Lower lobe of right lung (tissue), 2 donors: ENCODE results near the gene CHGA. TPM values are rescaled to one million over a fixed set of nuclear protein-coding genes. Genes with fewer than 3 reads are reported as not detected.

Experiments used
- ATAC-seq, 2 donors: fragments of 200-7000 bp; cut with Tn5 transposase; one replicate each; pipeline ENCODE4 v1.9.1; 2020 to 2022; ENCODE audit warnings: mild to moderate bottlenecking in 2 of 2, moderate library complexity in 2 of 2
- DNase-seq: peaks from one replicate; pipeline ENCODE4 v3.0.0-alpha.2; 2020
- H3K27ac ChIP-seq: fragments of 200-600 bp; one replicate; pipeline ENCODE4 v1.8.0; 2022
- H3K27me3 ChIP-seq: fragments of 200-600 bp; one replicate; pipeline ENCODE4 v1.8.0; 2022; ENCODE audit warnings: low read depth
- H3K36me3 ChIP-seq: fragments of 200-600 bp; one replicate; pipeline ENCODE4 v1.8.0; 2022; ENCODE audit warnings: mild to moderate bottlenecking
- H3K4me1 ChIP-seq: fragments of 200-600 bp; one replicate; pipeline ENCODE4 v1.8.0; 2022
- H3K4me3 ChIP-seq: fragments of 200-600 bp; one replicate; pipeline ENCODE4 v1.8.0; 2022; ENCODE audit warnings: mild to moderate bottlenecking
- H3K9me3 ChIP-seq: fragments of 200-600 bp; one replicate; pipeline ENCODE4 v1.8.0; 2022
- CTCF ChIP-seq: fragments of 200-600 bp; IDR thresholded peaks from one replicate; pipeline ENCODE4 v1.8.0; 2022; ENCODE audit warnings: antibody characterized with exemption, mild to moderate bottlenecking
- intact Hi-C: fragments of 100-400 bp; cut with DNase I; formaldehyde crosslinking; loops from one replicate; pipeline ENCODE4 v1.11.0; 2022
- total RNA-seq: library from RNA; stranded (reverse); fragmentation: NEBNext Ultra II Directional; extraction: Animal tissue kit (Norgen Biotek cat#: 25700); gene quantifications from one replicate; pipeline ENCODE4 v1.2.1, GENCODE V29; 2021
- donor health status: DM: no; HTN: yes; CAD: no; lungs with severe emphysema.

The CHGA gene
- total RNA-seq, 1 donor from 2014 or later, result 0.71 TPM

- no peak for TF ChIP-seq CTCF
- peak; percentile 37 for DNase-seq
- Histone ChIP-seq H3K4me3 (no peak overlapping the region), H3K27ac (no peak overlapping the region), H3K27me3 (no peaks in the 10 kb centered on the region), H3K4me1 (peaks cover 15% of the 10 kb centered on the region), H3K9me3 (no peaks in the 10 kb centered on the region), H3K36me3 (no peaks in the 10 kb centered on the region)
- intact Hi-C loops, result no loop called here
- ATAC-seq, result no peak
Observed at GRCh38 chr14:92969430-92969829, 46.5 kb downstream of the CHGA start.

GRCh38 chr14:92969871-92970270, 46.9 kb downstream of the CHGA start:
- intact Hi-C loops, result no loop called here
- Histone ChIP-seq H3K27ac (no peak overlapping the region), H3K9me3 (no peaks in the 10 kb centered on the region), H3K4me1 (peaks cover 17% of the 10 kb centered on the region), H3K4me3 (no peak overlapping the region), H3K27me3 (no peaks in the 10 kb centered on the region), H3K36me3 (no peaks in the 10 kb centered on the region)
- DNase-seq (peak; percentile 52), ATAC-seq (no peak)
- TF ChIP-seq CTCF, result no peak

GRCh38 chr14:92970271-92970670, 47.3 kb downstream of the CHGA start:
- no peak overlapping the region for H3K27ac ChIP-seq
- intact Hi-C loops, result no loop called here

DNA sequence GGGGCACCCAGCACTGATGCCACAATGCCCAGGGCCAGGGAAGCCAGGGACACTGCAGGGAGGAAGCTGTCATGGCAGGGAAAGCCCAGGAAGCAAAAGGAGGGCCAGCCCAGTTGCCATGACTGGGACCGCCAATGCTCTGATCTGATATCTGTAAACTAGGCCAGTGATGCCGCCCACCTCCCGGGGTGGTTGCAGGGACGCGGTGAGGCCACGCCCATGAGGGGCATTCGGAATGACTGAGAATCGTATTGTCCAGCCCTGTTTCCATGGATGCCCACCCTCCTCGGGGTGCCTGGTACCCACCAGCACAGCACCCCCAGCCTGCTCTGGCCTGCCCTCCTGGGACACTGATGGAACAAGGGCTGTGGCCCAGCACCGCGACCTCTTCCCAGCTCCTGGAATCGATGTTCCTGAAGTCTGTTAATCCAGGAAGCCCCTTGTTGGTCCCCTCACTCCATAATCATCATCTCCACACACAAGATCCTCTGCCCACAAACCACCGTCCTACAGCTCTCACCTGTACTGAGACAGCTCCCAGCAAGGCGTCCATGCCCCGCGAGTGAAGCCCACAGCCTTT, 48.7 kb downstream of the CHGA start:
- Histone ChIP-seq H3K27ac (no peak overlapping the region), H3K4me1 (peaks cover 17% of the 10 kb centered on the region), H3K4me3 (no peak overlapping the region), H3K36me3 (peaks cover 3% of the 10 kb centered on the region), H3K27me3 (no peaks in the 10 kb centered on the region), H3K9me3 (peaks cover 9% of the 10 kb centered on the region)
- TF ChIP-seq CTCF, result no peak
- no peak for ATAC-seq
- intact Hi-C loops, result no loop called here
- peak; percentile 36 for DNase-seq

More at GRCh38 chr14:92970271-92970670, 47.3 kb downstream of the CHGA start:
- Histone ChIP-seq H3K4me1 (peaks cover 17% of the 10 kb centered on the region), H3K36me3 (no peaks in the 10 kb centered on the region), H3K27me3 (no peaks in the 10 kb centered on the region), H3K4me3 (no peak overlapping the region), H3K9me3 (no peaks in the 10 kb centered on the region)
- ATAC-seq, result no peak
- TF ChIP-seq CTCF, result no peak
- DNase-seq, result peak; percentile 28

DNA sequence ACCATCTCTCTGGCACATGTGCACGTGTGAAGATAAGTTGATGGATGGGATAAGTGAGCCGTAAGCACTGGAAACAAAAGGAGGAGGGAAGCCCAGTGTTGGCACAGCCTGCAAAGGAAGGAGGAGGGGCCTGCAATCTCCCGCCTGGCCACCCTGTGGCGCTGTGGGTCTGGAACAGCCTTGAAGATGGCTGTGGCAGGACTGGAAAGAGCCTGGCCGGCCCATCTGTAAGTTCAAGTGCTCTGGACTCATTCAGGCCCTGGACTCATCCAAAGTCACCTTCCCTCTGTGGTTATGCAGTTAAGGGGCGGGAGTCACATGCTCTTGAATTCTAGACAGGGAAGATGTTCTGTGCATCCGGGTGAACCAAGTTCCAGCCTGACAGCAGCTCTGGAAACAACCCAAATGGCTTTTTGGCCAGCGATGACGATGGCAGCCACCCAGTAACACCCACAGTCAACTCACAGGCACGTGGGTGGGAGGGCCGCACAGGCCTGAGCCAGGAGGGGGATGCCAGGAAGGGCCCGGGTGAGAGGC, 50.4 kb downstream of the CHGA start:
- DNase-seq (peak; percentile 76), ATAC-seq (peak; percentile 67 to 82)
- TF ChIP-seq CTCF, result peak; percentile 71
- intact Hi-C loops, result no loop called here
- no peak overlapping the region for H3K27ac ChIP-seq
- no peaks in the 10 kb centered on the region for H3K27me3 ChIP-seq
- H3K4me3 ChIP-seq, result no peak overlapping the region
- H3K4me1 ChIP-seq, result peaks cover 17% of the 10 kb centered on the region
- H3K9me3 ChIP-seq, result peaks cover 20% of the 10 kb centered on the region
- H3K36me3 ChIP-seq, result peaks cover 11% of the 10 kb centered on the region
